Peyer's patch (tissue), 4 donors: ENCODE data around the gene KLF12.

ENCODE experiments used
- POLR2A ChIP-seq, 2 donors: fragments of 450-650 bp; IDR thresholded peaks; one replicate each; pipeline ENCODE4 v1.5.1; 2017; ENCODE audit warnings: antibody characterized with exemption in 2 of 2, mild to moderate bottlenecking in 2 of 2, moderate library complexity in 2 of 2
- TF ChIP-seq, protein P1 (sequence below), 6 experiments: fragments of 450-650 bp in 4 of 6; fragments of 200-600 bp in 2 of 6; sonication (generic) in 1 of 6; IDR thresholded peaks; one replicate each; pipeline ENCODE4 v1.5.1; 2017 to 2019; ENCODE audit warnings: antibody characterized with exemption in 6 of 6, mild to moderate bottlenecking in 3 of 6, moderate library complexity in 1 of 6

DNA sequence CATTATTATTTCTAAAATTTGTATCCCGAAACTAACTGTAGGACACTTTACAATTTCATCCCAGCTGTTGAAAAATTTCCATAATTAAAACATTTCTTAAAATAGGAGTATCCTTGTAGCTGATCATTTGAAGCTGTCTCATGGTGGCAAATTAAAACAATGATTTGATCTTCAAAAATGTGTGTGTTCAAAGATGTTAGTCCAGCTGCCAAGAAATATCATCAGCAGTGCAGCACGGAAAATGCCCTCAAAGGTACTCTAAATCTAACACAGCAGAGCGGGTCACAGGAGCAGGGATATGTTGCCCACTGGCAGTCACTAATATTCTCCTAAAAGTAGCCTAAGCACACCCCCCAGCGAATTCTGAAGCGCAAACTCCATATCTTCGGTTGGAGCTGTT, 31.0 kb downstream of the KLF12 start:
- TF ChIP-seq, protein P1, sequence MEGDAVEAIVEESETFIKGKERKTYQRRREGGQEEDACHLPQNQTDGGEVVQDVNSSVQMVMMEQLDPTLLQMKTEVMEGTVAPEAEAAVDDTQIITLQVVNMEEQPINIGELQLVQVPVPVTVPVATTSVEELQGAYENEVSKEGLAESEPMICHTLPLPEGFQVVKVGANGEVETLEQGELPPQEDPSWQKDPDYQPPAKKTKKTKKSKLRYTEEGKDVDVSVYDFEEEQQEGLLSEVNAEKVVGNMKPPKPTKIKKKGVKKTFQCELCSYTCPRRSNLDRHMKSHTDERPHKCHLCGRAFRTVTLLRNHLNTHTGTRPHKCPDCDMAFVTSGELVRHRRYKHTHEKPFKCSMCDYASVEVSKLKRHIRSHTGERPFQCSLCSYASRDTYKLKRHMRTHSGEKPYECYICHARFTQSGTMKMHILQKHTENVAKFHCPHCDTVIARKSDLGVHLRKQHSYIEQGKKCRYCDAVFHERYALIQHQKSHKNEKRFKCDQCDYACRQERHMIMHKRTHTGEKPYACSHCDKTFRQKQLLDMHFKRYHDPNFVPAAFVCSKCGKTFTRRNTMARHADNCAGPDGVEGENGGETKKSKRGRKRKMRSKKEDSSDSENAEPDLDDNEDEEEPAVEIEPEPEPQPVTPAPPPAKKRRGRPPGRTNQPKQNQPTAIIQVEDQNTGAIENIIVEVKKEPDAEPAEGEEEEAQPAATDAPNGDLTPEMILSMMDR (IDR thresholded peaks at IDR 0.05): no peak
- TF ChIP-seq POLR2A (IDR thresholded peaks at IDR 0.05): no peak
